RWPE2 (cell line): Measurements from ENCODE around the gene LIME1.

ENCODE experiments used
- ATAC-seq: fragments of 200-7000 bp; cut with Tn5 transposase; 3 replicates; pipeline ENCODE4 v1.9.1; 2021; ENCODE audit warnings: low read depth
- DNase-seq: peaks from one replicate; pipeline ENCODE4 v3.0.0-alpha.2; 2020; ENCODE audit warnings: low spot score
- H3K27ac ChIP-seq: fragments of 450-650 bp; 2 replicates; pipeline ENCODE4 v1.5.1; 2017; ENCODE audit warnings: mild to moderate bottlenecking; ENCODE audit not compliant: poor library complexity, severe bottlenecking
- H3K27me3 ChIP-seq: fragments of 250-450 bp; sonication (Bioruptor Pico); 2 replicates; pipeline ENCODE4 v1.5.1; 2021; ENCODE audit warnings: mild to moderate bottlenecking, moderate library complexity; ENCODE audit not compliant: insufficient read depth, poor library complexity, severe bottlenecking
- H3K36me3 ChIP-seq: fragments of 250-450 bp; sonication (Bioruptor Pico); 2 replicates; pipeline ENCODE4 v1.5.1; 2020; ENCODE audit warnings: low read depth, mild to moderate bottlenecking, moderate library complexity
- H3K4me1 ChIP-seq: fragments of 250-450 bp; sonication (Bioruptor Pico); 2 replicates; pipeline ENCODE4 v1.5.1; 2021; ENCODE audit warnings: mild to moderate bottlenecking, moderate library complexity; ENCODE audit not compliant: insufficient read depth, poor library complexity, severe bottlenecking
- H3K4me3 ChIP-seq: fragments of 250-450 bp; sonication (Bioruptor Pico); 2 replicates; pipeline ENCODE4 v1.5.1; 2021; ENCODE audit warnings: mild to moderate bottlenecking, moderate library complexity; ENCODE audit not compliant: severe bottlenecking
- H3K9me3 ChIP-seq: fragments of 250-450 bp; sonication (Bioruptor Pico); 2 replicates; pipeline ENCODE4 v1.5.1; 2021; ENCODE audit warnings: mild to moderate bottlenecking, moderate library complexity; ENCODE audit not compliant: severe bottlenecking
- CTCF ChIP-seq: fragments of 450-650 bp; IDR thresholded peaks from one replicate; pipeline ENCODE4 v1.5.1; 2017; ENCODE audit warnings: mild to moderate bottlenecking, moderate library complexity; ENCODE audit not compliant: poor library complexity, severe bottlenecking

LIME1 gene

DNA sequence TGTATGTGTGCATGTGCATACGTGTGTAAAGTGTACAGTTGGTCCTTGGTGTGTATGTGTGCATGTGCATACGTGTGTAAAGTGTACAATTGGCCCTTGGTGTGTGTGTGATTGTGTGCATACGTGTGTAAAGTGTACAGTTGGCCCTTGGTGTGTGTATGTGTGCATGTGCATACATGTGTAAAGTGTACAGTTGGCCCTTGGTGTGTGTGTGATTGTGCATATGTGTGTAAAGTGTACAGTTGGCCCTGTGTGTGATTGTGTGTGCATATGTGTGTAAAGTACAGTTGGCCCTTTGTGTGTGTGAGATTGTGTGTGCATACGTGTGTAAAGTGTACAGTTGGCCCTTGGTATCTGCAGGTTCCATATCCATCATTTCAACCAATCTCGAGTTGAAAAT lies 5.1 kb upstream of the LIME1 start:
- Histone ChIP-seq H3K27me3 (no peaks in the 10 kb centered on the region), H3K4me3 (no peak overlapping the region), H3K27ac (no peak overlapping the region), H3K36me3 (peaks cover 63% of the 10 kb centered on the region), H3K9me3 (no peaks in the 10 kb centered on the region), H3K4me1 (no peaks in the 10 kb centered on the region)
- TF ChIP-seq CTCF: no peak
- DNase-seq (peak; percentile 19), ATAC-seq (no peak)

DNA sequence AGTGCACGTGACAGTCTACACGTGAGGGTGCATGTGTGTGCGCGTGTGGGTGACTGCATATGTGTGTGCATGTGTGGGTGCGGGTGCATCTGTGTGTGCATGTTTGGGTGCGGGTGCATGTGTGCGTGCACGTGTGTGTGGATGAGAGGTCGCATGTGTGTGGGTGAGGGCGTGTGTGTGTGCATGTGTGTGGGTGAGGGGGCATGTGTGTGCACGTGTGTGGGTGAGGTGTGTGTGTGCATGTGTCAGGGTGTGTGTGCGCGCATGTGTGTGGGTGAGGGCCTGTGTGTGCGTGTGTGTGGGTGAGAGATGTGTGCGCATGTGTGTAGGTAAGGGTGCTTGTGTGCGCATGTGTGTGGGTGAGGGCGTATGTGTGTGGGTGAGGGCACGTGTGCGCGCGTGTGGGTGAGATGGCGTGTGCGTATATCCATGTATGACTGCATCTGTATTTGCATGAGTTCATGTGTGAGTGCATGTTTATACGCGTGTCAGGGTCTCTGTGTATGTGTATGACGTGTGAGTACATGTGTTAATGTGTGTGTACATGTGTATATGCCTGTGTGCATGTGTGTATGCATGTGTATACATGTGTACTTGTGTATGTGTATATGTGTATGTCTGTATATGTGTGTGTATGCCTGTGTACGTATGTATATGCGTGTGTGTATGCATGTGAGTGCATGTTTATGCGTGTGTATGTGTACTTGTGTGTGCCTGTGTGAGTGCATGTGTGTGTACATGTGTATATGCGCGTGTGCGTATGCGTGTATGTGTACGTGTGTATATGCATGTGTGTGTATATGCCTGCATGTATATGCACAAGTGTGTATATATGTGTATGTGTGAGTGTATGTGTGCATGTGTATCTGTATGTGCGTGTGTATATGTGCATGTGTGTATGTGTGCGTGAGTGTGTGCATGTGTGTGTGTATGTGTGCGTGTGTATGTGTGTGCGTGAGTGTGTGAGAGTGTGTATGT lies 4.1 kb upstream of the LIME1 start:
- Histone ChIP-seq H3K27ac (no peak overlapping the region), H3K9me3 (no peaks in the 10 kb centered on the region), H3K27me3 (no peaks in the 10 kb centered on the region), H3K4me3 (no peak overlapping the region), H3K36me3 (peaks cover 54% of the 10 kb centered on the region), H3K4me1 (no peaks in the 10 kb centered on the region)
- TF ChIP-seq CTCF: no peak
- ATAC-seq (no peak), DNase-seq (peak; percentile 78)

GRCh38 chr20:63733117-63733516 lies 3.3 kb upstream of the LIME1 start:
- ATAC-seq (no peak), DNase-seq (peak; percentile 87)
- H3K27ac ChIP-seq: no peak overlapping the region
- H3K4me3 ChIP-seq: no peak overlapping the region
- no peaks in the 10 kb centered on the region for H3K4me1 ChIP-seq
- no peaks in the 10 kb centered on the region for H3K27me3 ChIP-seq
- no peak for TF ChIP-seq CTCF
- peaks cover 51% of the 10 kb centered on the region for H3K36me3 ChIP-seq
- H3K9me3 ChIP-seq: no peaks in the 10 kb centered on the region

DNA sequence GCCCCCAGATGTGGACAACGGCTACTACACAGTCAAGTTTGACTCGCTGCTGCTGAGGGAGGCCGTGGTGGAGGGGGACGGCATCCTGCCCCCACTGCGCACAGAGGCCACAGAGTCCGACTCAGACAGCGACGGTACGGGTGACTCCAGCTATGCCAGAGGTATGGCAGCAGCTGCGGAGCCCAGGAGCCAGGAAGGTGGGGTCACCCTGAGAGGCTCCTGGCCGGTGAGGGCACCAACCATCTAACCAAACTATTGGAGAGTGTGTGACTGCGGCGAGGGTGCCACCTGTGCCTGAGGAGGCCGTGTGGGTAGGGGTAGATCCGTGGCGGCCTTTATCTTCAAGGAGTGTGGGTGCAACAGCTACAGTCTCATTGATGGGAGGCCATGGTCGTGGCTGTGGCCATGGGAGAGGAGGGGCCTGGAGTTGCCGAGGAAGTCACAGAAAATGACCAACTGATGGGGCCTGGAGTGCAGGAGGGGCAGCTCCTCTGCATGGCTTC lies 2.8 kb upstream of the LIME1 start:
- H3K9me3 ChIP-seq: no peaks in the 10 kb centered on the region
- ATAC-seq (no peak), DNase-seq (peak; percentile 84)
- no peaks in the 10 kb centered on the region for H3K27me3 ChIP-seq
- no peak overlapping the region for H3K4me3 ChIP-seq
- H3K27ac ChIP-seq: no peak overlapping the region
- H3K4me1 ChIP-seq: no peaks in the 10 kb centered on the region
- TF ChIP-seq CTCF: no peak
- H3K36me3 ChIP-seq: peaks cover 48% of the 10 kb centered on the region
